Lower leg skin (tissue), 4 donors: ENCODE measurements around the gene ATP13A4. TPM values are rescaled to one million over a fixed set of nuclear protein-coding genes. Genes with fewer than 3 reads are reported as not detected.

Source experiments
- DNase-seq, 2 donors: peaks; one replicate each; pipeline ENCODE4 v3.0.0-alpha.2; 2019; ENCODE audit warnings: low spot score in 2 of 2
- H3K4me3 ChIP-seq: fragments of 200-600 bp; sonication (generic); 2 replicates; pipeline ENCODE4 v1.5.1; 2017; ENCODE audit warnings: mild to moderate bottlenecking, low read depth; ENCODE audit not compliant: poor library complexity, severe bottlenecking
- CTCF ChIP-seq, 3 donors: fragments of 450-650 bp; IDR thresholded peaks; one replicate each; pipeline ENCODE4 v1.5.1; 2016; ENCODE audit warnings: antibody characterized with exemption in 3 of 3, mild to moderate bottlenecking in 3 of 3, moderate library complexity in 2 of 3
- POLR2A ChIP-seq, 2 donors: fragments of 450-650 bp; IDR thresholded peaks; one replicate each; pipeline ENCODE4 v1.6.1; 2016 to 2017; ENCODE audit warnings: antibody characterized with exemption in 2 of 2, mild to moderate bottlenecking in 1 of 2, moderate library complexity in 1 of 2
- WGBS, 2 donors: methylation state at CpG; one replicate each; pipeline ENCODE4 v1.1.5; 2018; 5-methylcytosine and 5-hydroxymethylcytosine counted together
- intact Hi-C: fragments of 100-400 bp; cut with DNase I; formaldehyde crosslinking; loops from one replicate; pipeline ENCODE4 v1.15.0; 2023; ENCODE audit warnings: low total_unique reads
- total RNA-seq, 4 donors: library from RNA; depleted of rRNA; stranded (reverse); fragments of >200 nt; gene quantifications; one replicate each; pipeline ENCODE4 v1.1.0, GENCODE V29; 2016

Gene ATP13A4
- total RNA-seq, 4 donors from 2014 or later = 29.9 to 44.9 (median 41.5) TPM

GRCh38 chr3:193510154-193510553 lies 44.5 kb downstream of the ATP13A4 start:
- intact Hi-C loops = no loop called here
- no peak for TF ChIP-seq POLR2A (IDR thresholded peaks at IDR 0.05)
- no peak for TF ChIP-seq CTCF (IDR thresholded peaks at IDR 0.05)
- H3K4me3 ChIP-seq = no peak overlapping the region
- no peak for DNase-seq
- 55 to 57% methylated on average over 12 of the region's 12 CpGs for WGBS, 2 donors

- intact Hi-C loops = no loop called here
- no peak for TF ChIP-seq POLR2A (IDR thresholded peaks at IDR 0.05)
- no peak for TF ChIP-seq CTCF (IDR thresholded peaks at IDR 0.05)
- no peak overlapping the region for H3K4me3 ChIP-seq
- DNase-seq = no peak
- 77% methylated on average over 4 of the region's 4 CpGs for WGBS, 2 donors
Measured at GRCh38 chr3:193509103-193509965, 45.4 kb downstream of the ATP13A4 start.

- DNase-seq = no peak
- H3K4me3 ChIP-seq = no peak overlapping the region
- 94 to 96% methylated on average over 2 of the region's 2 CpGs for WGBS, 2 donors
- intact Hi-C loops = no loop called here
- TF ChIP-seq CTCF (IDR thresholded peaks at IDR 0.05) = no peak
- TF ChIP-seq POLR2A (IDR thresholded peaks at IDR 0.05) = no peak
Measured at GRCh38 chr3:193508108-193508507, 46.6 kb downstream of the ATP13A4 start.

- no peak for DNase-seq
- 85 to 89% methylated on average over 3 of the region's 3 CpGs for WGBS, 2 donors
- H3K4me3 ChIP-seq = no peak overlapping the region
- intact Hi-C loops = no loop called here
- no peak for TF ChIP-seq CTCF (IDR thresholded peaks at IDR 0.05)
- no peak for TF ChIP-seq POLR2A (IDR thresholded peaks at IDR 0.05)
Measured at GRCh38 chr3:193507566-193507965, 47.1 kb downstream of the ATP13A4 start.

GRCh38 chr3:193506921-193507320 lies 47.8 kb downstream of the ATP13A4 start:
- H3K4me3 ChIP-seq = no peak overlapping the region
- no peak for DNase-seq
- intact Hi-C loops = no loop called here
- WGBS, 2 donors = 93 to 97% methylated on average over 1 of the region's 1 CpG
- TF ChIP-seq CTCF (IDR thresholded peaks at IDR 0.05) (no peak), POLR2A (IDR thresholded peaks at IDR 0.05) (no peak)
